ENCODE measurements around the gene SOX9. TPM values are rescaled to one million over a fixed set of nuclear protein-coding genes. Genes with fewer than 3 reads are reported as not detected.

The SOX9 gene
- total RNA-seq = 9.7 TPM

GRCh38 chr17:72120642-72121163, at the start of gene SOX9:
Gene SOX9 (plus strand): TSS chr17:72121020. CDS start chr17:72121392, 372 bp downstream.

